ENCODE measurements around the gene LAMC2.
"Not testable (repeated sequence)": the region's sequence is repeated elsewhere in the genome, so short reads cannot be mapped to it uniquely, and the experiment has no call there.

Gene LAMC2

GRCh38 chr1:183267646-183268431, 81.8 kb downstream of the LAMC2 start:
- DNase-seq = no peak

- DNase-seq = no peak
These were observed 84.6 kb downstream of the LAMC2 start for GRCh38 chr1:183270541-183271141.

GRCh38 chr1:183272390-183272848, 86.4 kb downstream of the LAMC2 start:
- no peak for DNase-seq

GRCh38 chr1:183273300-183273699, 87.2 kb downstream of the LAMC2 start:
- no peak for DNase-seq

- not testable (repeated sequence) for DNase-seq
These were observed 87.9 kb downstream of the LAMC2 start for GRCh38 chr1:183273984-183274383.

GRCh38 chr1:183274836-183275235, 88.8 kb downstream of the LAMC2 start:
- no peak for DNase-seq

- DNase-seq = no peak
These were observed 89.3 kb downstream of the LAMC2 start for GRCh38 chr1:183275322-183275721.

- DNase-seq = no peak
These were observed 90.5 kb downstream of the LAMC2 start for GRCh38 chr1:183276386-183277080.

- no peak for DNase-seq
These were observed 92.0 kb downstream of the LAMC2 start for GRCh38 chr1:183277821-183278738.

GRCh38 chr1:183278739-183279591, 92.9 kb downstream of the LAMC2 start:
- no peak for DNase-seq

GRCh38 chr1:183279835-183280234, 93.8 kb downstream of the LAMC2 start:
- DNase-seq = no peak

- DNase-seq = no peak
These were observed 95.0 kb downstream of the LAMC2 start for GRCh38 chr1:183281039-183281438.

GRCh38 chr1:183281553-183282091, 95.6 kb downstream of the LAMC2 start:
- peak; percentile 77 to 83 for DNase-seq

- DNase-seq = no peak
These were observed 96.2 kb downstream of the LAMC2 start for GRCh38 chr1:183282101-183282855.

GRCh38 chr1:183283286-183283685, 97.2 kb downstream of the LAMC2 start:
- DNase-seq = no peak

- DNase-seq = no peak
These were observed 98.0 kb downstream of the LAMC2 start for GRCh38 chr1:183284086-183284485.

- no peak for DNase-seq
These were observed 99.2 kb downstream of the LAMC2 start for GRCh38 chr1:183285256-183285655.

GRCh38 chr1:183285746-183286145, 99.7 kb downstream of the LAMC2 start:
- no peak for DNase-seq

- DNase-seq = no peak
These were observed 101.2 kb downstream of the LAMC2 start for GRCh38 chr1:183287191-183287675.

- DNase-seq = no peak
These were observed 102.5 kb downstream of the LAMC2 start for GRCh38 chr1:183288583-183288982.
